ENCODE results near the gene MKNK1.

The MKNK1 gene

DNA sequence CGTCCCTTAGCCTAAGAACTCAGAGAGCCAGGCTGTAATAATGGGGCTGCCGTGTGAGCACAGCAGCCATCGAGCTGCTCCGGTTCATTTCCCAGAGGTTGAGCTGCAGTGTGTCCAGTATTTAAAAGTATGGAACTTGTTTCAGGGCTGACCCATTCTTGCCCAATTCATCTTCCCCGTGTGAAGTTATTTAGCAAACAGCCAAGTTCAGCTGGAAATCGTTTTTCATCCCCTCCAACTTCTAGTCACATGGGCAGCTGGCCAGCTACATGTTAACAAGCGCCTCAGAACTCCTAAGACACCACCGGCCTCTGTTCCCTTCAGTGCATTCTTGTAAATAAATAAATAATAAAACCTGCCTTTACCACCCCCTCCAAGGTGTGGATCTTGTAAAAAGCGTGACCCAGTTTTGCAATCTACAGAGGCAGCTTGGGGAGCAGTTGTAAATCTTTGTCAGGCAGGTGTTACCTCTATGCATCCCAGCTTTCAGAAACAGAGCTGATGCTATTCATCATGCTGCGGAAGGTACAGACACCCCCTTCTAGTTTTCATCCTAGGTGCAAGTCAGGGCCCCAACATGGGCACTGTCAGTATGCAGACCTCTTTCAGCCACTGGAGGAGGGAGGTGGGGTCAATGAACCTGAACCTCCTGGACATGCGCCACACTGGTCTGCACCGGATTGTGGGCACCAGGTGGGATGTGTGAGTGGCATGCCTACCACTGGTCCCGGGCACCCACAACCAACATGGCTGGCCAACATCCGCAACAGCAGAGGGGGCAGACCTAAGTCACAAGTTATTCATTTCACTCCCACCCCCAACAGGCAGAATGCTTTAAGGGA is 34.0 kb downstream of the MKNK1 start (continued):
- no peak for TF ChIP-seq ZNF529 (tag by site-specific recombination; IDR thresholded peaks at IDR 0.05; ENCODE audit: insufficient replicate concordance)
- TF ChIP-seq ZSCAN16 (tag by site-specific recombination; IDR thresholded peaks at IDR 0.05): no peak
- TF ChIP-seq YY1 (tag by site-specific recombination; IDR thresholded peaks at IDR 0.05): no peak
- TF ChIP-seq ZNF184 (tag by site-specific recombination; IDR thresholded peaks at IDR 0.05): no peak
- no peak for TF ChIP-seq ZNF785 (tag by site-specific recombination; IDR thresholded peaks at IDR 0.05)
- TF ChIP-seq, protein P1, sequence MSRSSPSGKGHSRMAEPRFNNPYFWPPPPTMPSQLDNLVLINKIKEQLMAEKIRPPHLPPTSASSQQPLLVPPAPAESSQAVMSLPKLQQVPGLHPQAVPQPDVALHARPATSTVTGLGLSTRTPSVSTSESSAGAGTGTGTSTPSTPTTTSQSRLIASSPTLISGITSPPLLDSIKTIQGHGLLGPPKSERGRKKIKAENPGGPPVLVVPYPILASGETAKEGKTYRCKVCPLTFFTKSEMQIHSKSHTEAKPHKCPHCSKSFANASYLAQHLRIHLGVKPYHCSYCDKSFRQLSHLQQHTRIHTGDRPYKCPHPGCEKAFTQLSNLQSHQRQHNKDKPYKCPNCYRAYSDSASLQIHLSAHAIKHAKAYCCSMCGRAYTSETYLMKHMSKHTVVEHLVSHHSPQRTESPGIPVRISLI (tag by site-specific recombination; IDR thresholded peaks at IDR 0.05): no peak
- no peak for TF ChIP-seq ZNF449 (tag by site-specific recombination; IDR thresholded peaks at IDR 0.05)

DNA sequence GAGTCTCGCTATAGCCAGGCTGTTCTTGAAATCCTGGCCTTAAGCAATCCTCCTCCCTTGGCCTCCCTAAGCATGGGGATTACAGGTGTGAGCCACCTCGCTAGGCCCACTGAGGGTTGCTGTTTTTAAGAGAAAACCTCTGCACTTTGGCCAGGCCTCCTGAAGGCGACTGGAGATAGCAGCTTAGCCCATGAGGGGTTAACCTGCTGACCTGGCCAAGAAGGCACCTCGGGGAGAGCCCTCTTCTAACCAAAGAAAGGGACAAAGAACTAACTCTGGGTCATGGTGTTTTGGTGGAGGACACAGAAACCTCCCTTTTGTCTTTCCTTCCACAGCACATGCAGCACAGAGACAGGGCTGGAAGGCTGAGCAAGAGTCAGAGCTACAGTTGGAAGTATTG is 35.0 kb downstream of the MKNK1 start:
- TF ChIP-seq ZNF426 (tag by site-specific recombination; IDR thresholded peaks at IDR 0.05) (no peak), ZNF274 (IDR thresholded peaks at IDR 0.05; ENCODE audit: low read length) (no peak), ZNF274 (tag by site-specific recombination; IDR thresholded peaks at IDR 0.05; ENCODE audit: borderline replicate concordance) (no peak), ZNF133 (tag by site-specific recombination; IDR thresholded peaks at IDR 0.05) (no peak), ZNF629 (tag by site-specific recombination; IDR thresholded peaks at IDR 0.05) (no peak)
- TF ChIP-seq, protein P2, sequence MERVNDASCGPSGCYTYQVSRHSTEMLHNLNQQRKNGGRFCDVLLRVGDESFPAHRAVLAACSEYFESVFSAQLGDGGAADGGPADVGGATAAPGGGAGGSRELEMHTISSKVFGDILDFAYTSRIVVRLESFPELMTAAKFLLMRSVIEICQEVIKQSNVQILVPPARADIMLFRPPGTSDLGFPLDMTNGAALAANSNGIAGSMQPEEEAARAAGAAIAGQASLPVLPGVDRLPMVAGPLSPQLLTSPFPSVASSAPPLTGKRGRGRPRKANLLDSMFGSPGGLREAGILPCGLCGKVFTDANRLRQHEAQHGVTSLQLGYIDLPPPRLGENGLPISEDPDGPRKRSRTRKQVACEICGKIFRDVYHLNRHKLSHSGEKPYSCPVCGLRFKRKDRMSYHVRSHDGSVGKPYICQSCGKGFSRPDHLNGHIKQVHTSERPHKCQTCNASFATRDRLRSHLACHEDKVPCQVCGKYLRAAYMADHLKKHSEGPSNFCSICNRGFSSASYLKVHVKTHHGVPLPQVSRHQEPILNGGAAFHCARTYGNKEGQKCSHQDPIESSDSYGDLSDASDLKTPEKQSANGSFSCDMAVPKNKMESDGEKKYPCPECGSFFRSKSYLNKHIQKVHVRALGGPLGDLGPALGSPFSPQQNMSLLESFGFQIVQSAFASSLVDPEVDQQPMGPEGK (tag by site-specific recombination; IDR thresholded peaks at IDR 0.05): no peak
- H3K4me1 ChIP-seq (ENCODE audit: control insufficient read depth, insufficient read depth, low read length): no peaks in the 10 kb centered on the region
- H3K36me3 ChIP-seq (ENCODE audit: control insufficient read depth in 2 of 2, insufficient read depth in 1 of 2, low read length in 2 of 2): peaks cover 0 to 54% of the 10 kb centered on the region in 2 experiments; a peak in 2 of 3 replicates
- ChIA-PET CTCF (interaction anchor here (0.6 to 0.8 kb wide), 2 partner anchors 21 to 67 kb away, joined by 3 read pairs; no protein-coding TSS in a partner anchor), POLR2A (no interaction called here)
- no peak overlapping the region for H3K27ac ChIP-seq (ENCODE audit: extremely low read depth, low read depth, low read length)
- H3K9me3 ChIP-seq (ENCODE audit: control insufficient read depth, insufficient read depth, low read depth, low read length): no peaks in the 10 kb centered on the region
- no peak overlapping the region for H3K4me3 ChIP-seq (ENCODE audit: low read depth, low read length)

DNA sequence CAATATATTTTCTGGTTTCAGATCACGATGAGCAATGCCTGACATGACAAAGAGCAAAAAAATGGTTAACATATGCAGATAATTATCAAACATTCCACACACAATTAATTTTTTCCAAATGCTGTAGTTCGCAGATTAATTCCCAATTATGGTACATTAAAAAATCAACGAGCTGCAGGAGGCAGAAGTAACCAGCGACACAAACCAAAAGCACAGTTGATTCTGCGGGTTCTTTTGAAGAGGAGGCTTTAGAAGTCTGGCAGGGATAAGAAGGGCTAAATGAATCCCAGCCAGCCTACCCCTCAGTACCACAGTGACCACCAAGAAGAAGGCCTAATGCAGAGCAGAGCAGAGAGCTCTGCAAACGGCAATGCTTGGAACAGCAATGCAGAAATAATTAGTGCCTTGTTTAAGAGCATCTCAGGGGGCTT is 35.6 kb downstream of the MKNK1 start:
- Histone ChIP-seq H3K4me3 (ENCODE audit: low read depth, low read length) (no peak overlapping the region), H3K9me3 (ENCODE audit: control insufficient read depth, insufficient read depth, low read depth, low read length) (no peaks in the 10 kb centered on the region), H3K4me1 (ENCODE audit: control insufficient read depth, insufficient read depth, low read length) (no peaks in the 10 kb centered on the region), H3K27ac (ENCODE audit: extremely low read depth, low read depth, low read length) (no peak overlapping the region), H3K36me3 (ENCODE audit: control insufficient read depth in 2 of 2, insufficient read depth in 1 of 2, low read length in 2 of 2) (peaks cover 0 to 54% of the 10 kb centered on the region in 2 experiments; a peak in 2 of 3 replicates)
- TF ChIP-seq ELK4 (IDR thresholded peaks at IDR 0.05; ENCODE audit: borderline replicate concordance, low read depth, low read length) (no peak), ZNF19 (tag by site-specific recombination; IDR thresholded peaks at IDR 0.05; ENCODE audit: low read depth) (no peak), HOXA7 (CRISPR knock-in tag; IDR thresholded peaks at IDR 0.05; ENCODE audit: borderline replicate concordance) (no peak), ZNF394 (tag by site-specific recombination; IDR thresholded peaks at IDR 0.05; ENCODE audit: borderline replicate concordance) (no peak)
- ChIA-PET CTCF (interaction anchor here (0.6 kb wide), 2 partner anchors 67 to 454 kb away, joined by 3 read pairs; no protein-coding TSS in a partner anchor), POLR2A (no interaction called here)

Measured in HEK293 (cell line).